GM19193 (cell line): ENCODE measurements around the gene DGKB.

Source experiments
- POLR2A ChIP-seq: IDR thresholded peaks from 4 replicates; pipeline ENCODE4 v1.6.1; 2011; ENCODE audit not compliant: insufficient read depth, insufficient read length; ENCODE audit errors: extremely low read depth

The DGKB gene

GRCh38 chr7:14807507-14807906 lies 95.0 kb downstream of the DGKB start:
- TF ChIP-seq POLR2A, result no peak

DNA sequence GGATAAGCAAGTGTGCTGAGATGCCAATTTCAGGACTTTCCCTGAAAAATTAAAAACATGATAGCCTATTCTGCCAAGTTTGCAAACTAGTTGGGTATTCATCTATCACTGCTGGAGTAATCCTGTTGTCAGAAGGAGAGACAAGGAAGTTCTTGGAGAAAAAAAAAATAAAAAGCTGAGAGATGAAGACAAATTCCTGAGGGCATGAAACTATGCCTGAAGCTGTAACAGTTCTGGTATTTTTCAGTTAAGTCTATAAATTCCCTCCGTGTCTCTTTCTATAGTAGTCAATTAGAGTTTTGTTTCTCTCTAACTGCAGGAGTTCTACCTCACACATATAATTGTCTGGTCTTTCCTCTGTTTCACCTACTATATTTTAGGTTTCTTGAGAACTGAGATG lies 95.7 kb downstream of the DGKB start:
- no peak for TF ChIP-seq POLR2A

DNA sequence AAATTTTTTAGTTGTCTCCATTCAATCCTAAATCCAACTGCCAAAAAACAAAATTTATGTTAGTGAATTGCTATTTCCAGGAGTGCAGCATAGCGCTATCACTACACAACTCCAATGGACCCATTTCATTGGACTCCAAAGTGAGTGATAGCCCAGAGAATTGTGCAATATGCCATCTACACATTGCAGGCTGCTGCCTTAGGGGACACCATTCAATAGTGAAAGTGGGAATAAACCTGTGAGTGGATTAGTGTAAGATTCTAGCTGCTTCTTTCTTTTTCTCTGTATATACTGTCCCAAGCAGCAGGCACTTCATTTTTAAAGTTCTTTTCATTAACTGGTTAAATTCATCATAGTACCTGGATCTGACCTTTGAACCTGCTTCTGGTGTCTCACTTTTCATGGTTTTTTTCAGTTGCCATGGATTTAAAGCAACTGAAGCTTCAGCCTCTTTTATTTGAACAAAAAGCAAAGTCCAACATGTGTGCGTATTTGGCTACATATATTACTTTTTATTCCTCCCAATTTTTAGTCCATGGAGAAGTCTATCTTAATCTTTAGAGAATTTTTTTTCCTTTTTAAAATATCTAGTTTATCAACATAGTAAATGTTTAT lies 97.3 kb downstream of the DGKB start:
- TF ChIP-seq POLR2A, result no peak

GRCh38 chr7:14800664-14801063 lies 101.9 kb downstream of the DGKB start:
- TF ChIP-seq POLR2A, result no peak

DNA sequence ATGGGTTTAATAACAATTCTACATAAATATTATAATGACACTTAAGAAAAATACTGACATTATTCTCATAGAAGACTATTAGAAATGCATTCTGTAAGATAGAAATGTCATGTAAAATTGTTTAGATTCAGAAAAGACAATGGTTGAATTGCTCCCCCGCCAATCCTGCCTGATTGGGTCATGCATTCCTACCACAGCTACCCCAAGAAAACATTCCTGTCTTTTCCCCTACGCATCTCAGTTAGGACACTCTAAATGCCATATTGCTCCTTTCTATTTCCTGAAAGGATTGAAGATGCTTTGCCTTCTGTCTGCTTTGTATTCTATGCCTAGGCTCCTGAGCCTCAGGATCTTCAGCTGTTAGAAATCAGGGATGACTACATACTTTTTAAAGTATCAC lies 109.4 kb downstream of the DGKB start:
- no peak for TF ChIP-seq POLR2A

GRCh38 chr7:14787551-14787950 lies 115.0 kb downstream of the DGKB start:
- TF ChIP-seq POLR2A, result no peak

DNA sequence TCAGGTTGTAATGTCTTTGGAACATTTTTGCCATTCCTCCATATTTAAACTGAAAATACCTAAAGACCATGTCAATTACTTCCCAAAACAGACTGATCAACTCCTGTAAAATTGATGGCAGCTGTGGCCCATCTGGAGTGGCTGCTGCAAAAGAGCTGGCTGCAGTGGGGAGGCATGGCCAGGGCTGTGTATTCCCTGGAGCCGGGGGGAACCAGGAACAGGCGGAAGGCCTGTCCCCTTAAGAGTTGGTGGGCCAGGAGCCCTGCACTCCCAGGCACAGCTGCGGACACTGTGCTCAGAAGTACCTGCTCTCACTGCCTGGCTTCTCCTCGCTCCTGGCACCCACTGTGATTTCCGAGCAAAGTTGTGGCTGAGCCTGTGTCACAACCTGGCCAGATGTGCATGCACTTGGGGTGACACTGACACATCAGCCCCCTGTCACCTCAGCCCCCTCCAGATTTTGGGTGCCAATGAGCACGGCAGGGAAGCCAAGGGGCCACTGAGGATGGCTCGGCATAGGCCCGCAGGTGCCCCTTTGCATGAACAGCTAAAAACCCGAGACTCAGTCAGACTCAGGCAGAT lies 116.1 kb downstream of the DGKB start:
- TF ChIP-seq POLR2A, result no peak

DNA sequence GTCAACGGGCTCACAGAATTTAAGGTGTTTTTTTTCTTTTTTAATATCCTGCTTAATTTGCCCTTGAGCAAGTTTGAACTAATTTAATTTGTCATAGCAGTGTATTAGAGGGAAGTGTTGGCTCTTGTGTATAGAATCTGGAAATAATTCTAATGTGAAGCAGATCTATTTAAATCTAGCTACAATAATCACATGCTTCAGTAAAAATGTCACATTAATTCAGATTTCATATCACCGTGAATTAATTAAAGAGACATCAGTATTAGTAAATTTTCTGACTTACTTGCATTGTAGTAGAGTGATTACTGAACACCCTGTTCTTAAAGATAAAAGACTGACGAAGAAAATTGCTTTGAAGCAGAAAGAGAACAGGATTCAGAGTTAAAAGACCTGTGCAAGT lies 124.7 kb downstream of the DGKB start:
- no peak for TF ChIP-seq POLR2A

DNA sequence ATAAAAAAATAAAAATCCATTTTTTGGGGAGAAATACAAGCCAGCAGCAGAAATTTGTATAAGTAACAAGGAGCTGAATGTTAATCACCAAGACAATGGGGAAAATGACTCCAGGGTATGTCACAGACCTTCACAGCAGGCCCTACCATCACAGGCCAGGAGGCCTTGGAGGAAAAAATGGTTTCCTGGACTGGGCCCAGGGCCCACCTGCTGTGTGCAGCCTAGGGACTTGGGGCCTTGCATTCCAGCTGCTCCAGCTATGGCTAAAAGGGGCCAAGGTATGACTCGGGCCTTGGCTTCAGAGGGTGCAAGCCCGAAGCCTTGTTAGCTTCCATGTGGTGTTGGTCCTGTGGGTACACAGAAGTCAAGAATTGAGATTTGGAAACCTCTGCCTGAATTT lies 126.3 kb downstream of the DGKB start:
- TF ChIP-seq POLR2A, result no peak

DNA sequence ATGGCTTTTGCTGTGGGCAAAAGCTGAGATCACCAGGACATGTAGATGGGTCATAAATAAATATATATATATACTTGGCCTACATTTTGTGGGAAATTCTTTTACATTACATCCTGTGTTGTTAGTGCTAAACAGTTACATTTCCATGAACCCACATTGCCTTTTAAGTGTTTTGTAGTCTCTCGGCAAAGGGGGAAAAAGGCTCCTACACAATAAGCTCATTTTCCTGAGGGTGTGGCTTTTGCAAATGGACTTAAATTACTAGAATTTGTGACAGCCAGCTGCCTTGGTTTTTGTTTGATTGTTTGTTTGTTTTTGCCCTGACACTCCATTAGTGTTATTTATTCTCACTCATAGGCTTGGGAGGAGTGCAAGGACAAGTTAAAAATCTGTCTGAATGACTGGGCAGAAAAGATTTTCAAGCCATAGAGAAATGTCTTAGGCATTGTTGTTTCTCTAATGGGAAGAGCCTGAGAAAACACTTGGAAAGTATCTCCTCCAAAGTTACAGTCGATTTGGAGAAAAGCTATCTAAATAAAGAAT lies 128.8 kb downstream of the DGKB start:
- TF ChIP-seq POLR2A, result no peak

DNA sequence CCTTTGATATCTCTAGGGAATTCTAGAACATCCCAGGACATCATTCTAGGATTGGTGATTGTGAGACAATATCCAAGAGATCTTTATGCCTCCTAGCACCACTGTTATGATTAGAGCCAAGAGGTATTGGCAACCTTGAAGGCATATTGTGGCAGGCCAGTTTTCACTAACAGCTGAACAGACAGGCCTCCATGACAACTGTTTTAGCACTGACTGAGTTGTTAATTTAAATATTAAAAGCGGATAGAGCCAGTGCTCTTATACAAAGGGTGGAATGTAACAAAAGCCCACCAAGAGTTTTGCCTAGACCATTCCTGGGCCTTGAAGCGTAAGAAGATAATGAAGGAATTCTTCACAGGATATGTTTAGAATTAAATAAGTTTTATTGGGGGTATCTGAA lies 131.9 kb downstream of the DGKB start:
- no peak for TF ChIP-seq POLR2A

DNA sequence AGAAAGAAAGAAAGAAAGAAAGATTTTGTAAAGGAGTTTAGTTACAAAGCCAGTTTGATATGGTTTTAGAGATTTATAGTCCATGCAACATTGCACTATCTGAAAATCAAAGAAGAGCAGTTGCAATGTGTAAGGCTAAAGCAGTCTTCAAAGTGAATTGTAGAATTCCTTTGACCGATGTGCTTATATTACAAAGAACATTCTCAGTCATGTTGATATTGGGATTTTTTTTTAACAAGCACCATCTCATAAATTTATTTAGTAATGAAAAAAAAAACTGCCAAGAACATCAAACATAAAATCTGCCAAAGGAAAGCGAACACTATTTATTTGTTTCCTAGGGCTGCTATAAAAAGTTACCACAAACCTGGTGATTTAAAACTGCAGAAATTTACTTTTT lies 133.3 kb downstream of the DGKB start:
- no peak for TF ChIP-seq POLR2A

DNA sequence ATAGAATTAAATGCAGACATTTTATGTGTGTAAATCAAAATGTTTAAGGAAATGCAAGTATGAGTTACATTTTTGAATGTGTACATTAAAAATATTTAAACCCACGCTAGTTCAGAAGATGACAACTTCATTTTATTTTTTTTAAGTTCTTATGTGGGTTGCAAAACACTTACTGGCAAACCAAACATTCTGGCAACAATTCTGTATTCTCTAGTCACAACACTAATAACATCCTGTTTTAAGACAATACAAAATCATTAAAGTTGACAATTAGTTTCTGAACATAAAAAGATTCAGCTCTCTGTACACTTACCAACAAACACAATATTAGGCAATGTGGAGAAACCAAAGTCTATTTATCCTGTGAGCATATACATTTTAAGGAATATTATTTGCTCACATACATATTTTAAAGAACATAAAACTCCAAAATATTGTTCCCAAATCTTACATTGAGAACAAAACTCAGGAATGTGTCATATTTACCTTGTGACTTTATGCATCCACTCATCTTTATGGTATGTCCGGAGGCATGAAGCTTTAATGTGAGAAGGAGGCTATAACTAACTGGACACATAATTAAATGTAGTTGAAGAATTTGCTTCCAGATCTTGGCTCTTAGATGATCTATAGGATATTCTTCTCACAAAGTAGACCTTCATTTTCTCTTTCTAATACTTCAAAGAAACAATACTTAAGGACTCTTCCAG lies 134.7 kb downstream of the DGKB start:
- no peak for TF ChIP-seq POLR2A

DNA sequence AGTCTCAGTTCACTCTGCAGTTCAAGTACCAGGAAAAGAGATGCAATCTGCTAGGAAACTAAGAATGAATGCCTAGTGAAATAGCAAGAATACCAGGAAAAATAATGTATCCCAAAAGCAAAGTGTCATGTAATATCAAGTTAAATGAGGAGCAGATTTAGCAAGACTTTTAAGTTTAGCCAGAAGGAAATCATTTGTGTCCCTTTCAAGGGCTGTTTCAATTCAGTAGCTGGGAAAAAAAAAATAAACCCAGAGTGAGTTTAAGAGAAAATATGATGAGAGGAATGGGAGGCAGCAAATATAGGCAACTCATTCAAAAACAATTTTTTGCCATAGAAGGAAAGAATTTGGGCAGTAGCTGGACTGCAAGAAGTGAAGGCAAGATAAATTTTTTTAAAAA lies 135.8 kb downstream of the DGKB start:
- TF ChIP-seq POLR2A, result no peak

DNA sequence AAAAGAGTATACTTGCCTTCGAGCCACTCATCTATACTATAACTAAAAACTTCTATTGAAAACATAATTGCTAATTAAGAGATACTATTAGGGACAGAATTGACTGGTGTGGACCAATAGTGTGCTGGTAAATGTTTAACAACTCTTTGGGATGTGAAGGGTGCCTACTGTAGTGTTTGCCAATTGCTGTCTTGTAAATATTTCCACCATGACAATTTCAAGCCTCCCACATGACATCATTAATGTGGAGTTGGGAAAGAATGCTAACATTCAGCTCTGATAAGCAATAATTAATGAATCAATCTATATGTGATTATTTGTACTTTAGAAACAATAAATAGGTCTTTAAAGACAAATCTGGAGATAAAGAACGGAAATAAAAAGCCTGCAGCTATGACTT lies 136.8 kb downstream of the DGKB start:
- no peak for TF ChIP-seq POLR2A

- no peak for TF ChIP-seq POLR2A
Observed at GRCh38 chr7:14762561-14762960, 140.0 kb downstream of the DGKB start.
